ENCODE measurements around the gene MKRN3. TPM values are rescaled to one million over a fixed set of nuclear protein-coding genes. Genes with fewer than 3 reads are reported as not detected.

MKRN3 gene
- under 0.01 and 0.65 TPM in 2 replicates for total RNA-seq

GRCh38 chr15:23565395-23566070 is at the start of gene MKRN3:
MKRN3 (plus strand) TSS chr15:23565674; CDS start chr15:23565783, 109 bp downstream.

Other genes with a start within 250 kb of the MKRN3 start
- not detected in 2 replicates for gene GOLGA6L26, start 231.5 kb upstream of the MKRN3 start, total RNA-seq
- gene GOLGA8S, start 210.9 kb upstream of the MKRN3 start, total RNA-seq, result under 0.01 TPM in 2 replicates
- gene GOLGA6L2, start 118.4 kb upstream of the MKRN3 start, total RNA-seq, result not detected in 2 replicates
- under 0.01 TPM in 2 replicates for gene MAGEL2, start 82.2 kb downstream of the MKRN3 start, total RNA-seq
- gene NDN, start 121.6 kb downstream of the MKRN3 start, total RNA-seq, result 29.0 and 48.8 TPM in 2 replicates